ENCODE results near the gene CFAP251.

DNA sequence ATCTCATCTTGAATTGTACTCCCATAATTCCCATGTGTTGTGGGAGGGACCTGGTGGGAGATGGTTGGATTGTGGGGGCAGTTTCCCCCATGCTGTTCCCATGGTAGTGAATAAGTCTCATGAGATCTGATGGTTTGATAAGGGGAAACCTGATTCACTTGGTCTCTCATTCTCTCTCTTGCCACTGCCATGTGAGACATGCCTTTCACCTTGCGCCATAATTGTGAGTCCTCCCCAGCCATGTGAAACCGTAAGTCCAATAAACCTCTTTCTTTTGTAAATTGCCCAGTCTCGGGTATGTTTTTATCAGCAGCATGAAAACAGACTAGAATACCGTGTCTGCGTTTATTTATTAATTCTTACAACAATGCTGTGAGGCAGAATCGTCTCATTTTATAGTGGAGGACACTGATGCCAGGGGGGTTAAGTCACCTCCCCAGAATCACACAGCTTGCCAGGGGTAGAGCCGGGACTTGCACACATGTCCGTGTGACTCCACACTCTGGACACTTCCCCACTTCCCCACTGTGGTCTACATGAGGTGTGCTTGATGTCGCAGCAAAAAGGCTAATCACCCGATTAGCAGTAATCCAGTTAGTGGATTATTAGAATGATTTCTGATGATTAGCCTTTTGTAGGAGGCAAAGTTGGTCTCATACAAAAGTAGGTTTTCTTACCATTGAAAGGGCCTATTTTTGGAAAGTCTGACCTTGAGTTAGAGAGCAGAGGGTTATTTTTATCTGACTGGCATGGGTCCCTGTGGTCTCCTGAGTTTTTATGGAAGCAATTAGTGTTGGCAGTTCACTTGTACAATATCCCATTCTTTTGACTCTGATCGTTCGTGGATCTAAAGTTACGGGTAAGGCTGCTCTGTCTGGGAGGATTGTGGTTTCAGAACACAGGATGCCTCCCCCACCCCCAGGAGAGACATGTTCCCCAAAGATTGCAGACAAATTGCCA lies 55.9 kb downstream of the CFAP251 start:
- TF ChIP-seq POLR2A (IDR thresholded peaks at IDR 0.05), result no peak
- TF ChIP-seq, protein P1, sequence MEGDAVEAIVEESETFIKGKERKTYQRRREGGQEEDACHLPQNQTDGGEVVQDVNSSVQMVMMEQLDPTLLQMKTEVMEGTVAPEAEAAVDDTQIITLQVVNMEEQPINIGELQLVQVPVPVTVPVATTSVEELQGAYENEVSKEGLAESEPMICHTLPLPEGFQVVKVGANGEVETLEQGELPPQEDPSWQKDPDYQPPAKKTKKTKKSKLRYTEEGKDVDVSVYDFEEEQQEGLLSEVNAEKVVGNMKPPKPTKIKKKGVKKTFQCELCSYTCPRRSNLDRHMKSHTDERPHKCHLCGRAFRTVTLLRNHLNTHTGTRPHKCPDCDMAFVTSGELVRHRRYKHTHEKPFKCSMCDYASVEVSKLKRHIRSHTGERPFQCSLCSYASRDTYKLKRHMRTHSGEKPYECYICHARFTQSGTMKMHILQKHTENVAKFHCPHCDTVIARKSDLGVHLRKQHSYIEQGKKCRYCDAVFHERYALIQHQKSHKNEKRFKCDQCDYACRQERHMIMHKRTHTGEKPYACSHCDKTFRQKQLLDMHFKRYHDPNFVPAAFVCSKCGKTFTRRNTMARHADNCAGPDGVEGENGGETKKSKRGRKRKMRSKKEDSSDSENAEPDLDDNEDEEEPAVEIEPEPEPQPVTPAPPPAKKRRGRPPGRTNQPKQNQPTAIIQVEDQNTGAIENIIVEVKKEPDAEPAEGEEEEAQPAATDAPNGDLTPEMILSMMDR (IDR thresholded peaks at IDR 0.05), result no peak

Data from prostate gland (tissue), 2 donors.